Chondrocyte (in vitro differentiated cells): ENCODE measurements around the gene PDLIM5. TPM values are rescaled to one million over a fixed set of nuclear protein-coding genes. Genes with fewer than 3 reads are reported as not detected.

Source experiments
- DNase-seq: peaks from one replicate; pipeline ENCODE4 v3.0.0; 2021; ENCODE audit warnings: mixed read lengths, low spot score
- H3K27ac Mint-ChIP-seq: one replicate; pipeline ENCODE4 v1.8.0; 2021; ENCODE audit warnings: mild to moderate bottlenecking, moderate library complexity, mixed read lengths; ENCODE audit not compliant: unreplicated experiment
- H3K27me3 Mint-ChIP-seq: 2 replicates; pipeline ENCODE4 v1.8.0; 2021; ENCODE audit warnings: low read depth, mixed read lengths
- H3K36me3 Mint-ChIP-seq: 2 replicates; pipeline ENCODE4 v1.8.0; 2021; ENCODE audit warnings: low read depth, mixed read lengths
- H3K4me1 Mint-ChIP-seq: 2 replicates; pipeline ENCODE4 v1.8.0; 2021; ENCODE audit warnings: low read depth, mild to moderate bottlenecking, mixed read lengths
- H3K4me3 Mint-ChIP-seq: one replicate; pipeline ENCODE4 v1.8.0; 2021; ENCODE audit warnings: mild to moderate bottlenecking, moderate library complexity, mixed read lengths; ENCODE audit not compliant: unreplicated experiment
- H3K9me3 Mint-ChIP-seq: 2 replicates; pipeline ENCODE4 v1.8.0; 2021; ENCODE audit warnings: low read depth, mixed read lengths
- total RNA-seq: library from RNA; stranded (reverse); gene quantifications from 3 replicates; pipeline ENCODE4 v1.2.1, GENCODE V29; 2021
- TF ChIP-seq, protein P1 (sequence below): fragments of 200-600 bp; sonication (generic); IDR thresholded peaks from 2 replicates; pipeline ENCODE4 v1.5.0; 2021; ENCODE audit warnings: antibody characterized with exemption, mild to moderate bottlenecking, moderate library complexity

Gene PDLIM5
- total RNA-seq, 1 donor from 2014 or later: 329 TPM

DNA sequence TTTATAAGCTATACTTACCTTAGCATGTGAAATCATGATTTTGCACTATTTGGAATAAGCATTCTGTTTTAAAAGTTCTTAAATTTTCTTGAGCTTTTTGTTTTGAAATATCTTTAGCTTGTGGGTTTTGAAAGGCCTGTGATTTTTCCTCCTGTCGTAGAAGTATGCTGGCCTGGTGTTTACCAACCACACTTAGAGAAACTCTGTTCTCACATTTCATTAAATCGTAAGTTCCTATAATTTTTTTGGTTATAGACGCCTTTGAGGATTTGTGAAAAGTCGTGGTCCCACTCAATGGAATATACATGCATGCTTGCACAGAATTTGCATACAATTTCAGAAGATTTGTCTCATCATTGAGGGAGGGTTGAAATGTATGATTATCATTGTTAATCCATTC, 63.6 kb downstream of the PDLIM5 start:
- Mint-ChIP-seq H3K9me3 (peaks cover 13% of the 10 kb centered on the region), H3K27me3 (no peaks in the 10 kb centered on the region), H3K4me3 (peak overlapping the region; percentile 13), H3K36me3 (peaks cover 14% of the 10 kb centered on the region), H3K27ac (peak overlapping the region; percentile 98), H3K4me1 (peaks cover 74% of the 10 kb centered on the region)
- no peak for DNase-seq
- TF ChIP-seq, protein P1, sequence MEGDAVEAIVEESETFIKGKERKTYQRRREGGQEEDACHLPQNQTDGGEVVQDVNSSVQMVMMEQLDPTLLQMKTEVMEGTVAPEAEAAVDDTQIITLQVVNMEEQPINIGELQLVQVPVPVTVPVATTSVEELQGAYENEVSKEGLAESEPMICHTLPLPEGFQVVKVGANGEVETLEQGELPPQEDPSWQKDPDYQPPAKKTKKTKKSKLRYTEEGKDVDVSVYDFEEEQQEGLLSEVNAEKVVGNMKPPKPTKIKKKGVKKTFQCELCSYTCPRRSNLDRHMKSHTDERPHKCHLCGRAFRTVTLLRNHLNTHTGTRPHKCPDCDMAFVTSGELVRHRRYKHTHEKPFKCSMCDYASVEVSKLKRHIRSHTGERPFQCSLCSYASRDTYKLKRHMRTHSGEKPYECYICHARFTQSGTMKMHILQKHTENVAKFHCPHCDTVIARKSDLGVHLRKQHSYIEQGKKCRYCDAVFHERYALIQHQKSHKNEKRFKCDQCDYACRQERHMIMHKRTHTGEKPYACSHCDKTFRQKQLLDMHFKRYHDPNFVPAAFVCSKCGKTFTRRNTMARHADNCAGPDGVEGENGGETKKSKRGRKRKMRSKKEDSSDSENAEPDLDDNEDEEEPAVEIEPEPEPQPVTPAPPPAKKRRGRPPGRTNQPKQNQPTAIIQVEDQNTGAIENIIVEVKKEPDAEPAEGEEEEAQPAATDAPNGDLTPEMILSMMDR: no peak

DNA sequence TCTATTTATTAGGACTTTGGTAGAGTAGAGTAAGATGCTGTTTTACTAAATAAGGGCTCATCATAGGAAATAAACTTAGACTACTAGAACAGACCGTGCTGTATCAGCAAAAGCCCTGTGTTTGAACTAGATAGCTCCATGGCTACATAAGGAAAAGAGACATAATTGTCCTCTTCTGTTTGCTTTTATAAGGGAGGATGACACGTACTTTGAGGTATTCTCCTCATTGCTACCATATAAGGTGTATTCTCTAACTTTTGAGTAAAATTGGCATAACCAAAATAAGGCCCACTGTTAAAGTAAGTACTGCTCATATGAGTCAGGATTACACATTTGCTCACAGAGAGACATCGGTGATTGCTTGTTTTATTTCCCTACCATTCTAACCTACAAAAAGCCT, 64.3 kb downstream of the PDLIM5 start:
- H3K4me1 Mint-ChIP-seq: peaks cover 79% of the 10 kb centered on the region
- peak overlapping the region; percentile 98 for H3K27ac Mint-ChIP-seq
- H3K9me3 Mint-ChIP-seq: peaks cover 13% of the 10 kb centered on the region
- H3K27me3 Mint-ChIP-seq: no peaks in the 10 kb centered on the region
- H3K4me3 Mint-ChIP-seq: peak overlapping the region; percentile 13
- peaks cover 15% of the 10 kb centered on the region for H3K36me3 Mint-ChIP-seq
- TF ChIP-seq, protein P1: no peak
- DNase-seq: no peak

DNA sequence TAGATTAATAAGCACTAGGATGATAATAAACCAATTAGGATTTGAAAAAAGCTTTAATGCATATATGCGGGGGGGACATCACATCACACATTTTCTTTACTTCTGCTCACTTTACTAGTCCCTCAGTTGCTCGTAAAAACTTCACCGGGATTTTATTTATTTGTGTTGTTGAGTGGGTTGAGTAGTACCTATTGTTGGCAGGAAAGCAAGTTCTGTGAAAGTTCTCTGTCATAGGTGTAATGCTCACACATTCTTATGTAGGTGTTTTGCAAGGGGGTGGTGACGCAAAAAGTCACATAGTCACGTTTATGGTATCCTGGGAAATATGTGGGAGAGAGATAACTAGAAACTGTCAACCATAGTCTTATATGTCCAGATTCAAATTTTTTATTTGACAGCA, 65.3 kb downstream of the PDLIM5 start:
- peaks cover 16% of the 10 kb centered on the region for H3K36me3 Mint-ChIP-seq
- peaks cover 13% of the 10 kb centered on the region for H3K9me3 Mint-ChIP-seq
- peak overlapping the region; percentile 98 for H3K27ac Mint-ChIP-seq
- no peaks in the 10 kb centered on the region for H3K27me3 Mint-ChIP-seq
- TF ChIP-seq, protein P1: no peak
- peak overlapping the region; percentile 35 for H3K4me3 Mint-ChIP-seq
- H3K4me1 Mint-ChIP-seq: peaks cover 85% of the 10 kb centered on the region
- DNase-seq: no peak

- DNase-seq: no peak
- Mint-ChIP-seq H3K36me3 (peaks cover 16% of the 10 kb centered on the region), H3K27me3 (no peaks in the 10 kb centered on the region), H3K4me3 (peak overlapping the region; percentile 19), H3K27ac (peak overlapping the region; percentile 98), H3K4me1 (peaks cover 86% of the 10 kb centered on the region), H3K9me3 (peaks cover 13% of the 10 kb centered on the region)
- TF ChIP-seq, protein P1: no peak
These were observed 65.8 kb downstream of the PDLIM5 start for GRCh38 chr4:94517492-94517891.

- TF ChIP-seq, protein P1: no peak
These were observed 67.3 kb downstream of the PDLIM5 start for GRCh38 chr4:94519019-94519418.

More at GRCh38 chr4:94519019-94519418, 67.3 kb downstream of the PDLIM5 start:
- no peak overlapping the region for H3K4me3 Mint-ChIP-seq
- no peaks in the 10 kb centered on the region for H3K9me3 Mint-ChIP-seq
- peak overlapping the region; percentile 95 for H3K27ac Mint-ChIP-seq
- no peak for DNase-seq
- H3K36me3 Mint-ChIP-seq: peaks cover 5% of the 10 kb centered on the region
- H3K4me1 Mint-ChIP-seq: peaks cover 86% of the 10 kb centered on the region
- H3K27me3 Mint-ChIP-seq: no peaks in the 10 kb centered on the region
